Measurements from ENCODE around the gene IMPG2. TPM values are rescaled to one million over a fixed set of nuclear protein-coding genes. Genes with fewer than 3 reads are reported as not detected.

Gene IMPG2
- total RNA-seq, 1 experiment from 2014 or later = 0.13 TPM

DNA sequence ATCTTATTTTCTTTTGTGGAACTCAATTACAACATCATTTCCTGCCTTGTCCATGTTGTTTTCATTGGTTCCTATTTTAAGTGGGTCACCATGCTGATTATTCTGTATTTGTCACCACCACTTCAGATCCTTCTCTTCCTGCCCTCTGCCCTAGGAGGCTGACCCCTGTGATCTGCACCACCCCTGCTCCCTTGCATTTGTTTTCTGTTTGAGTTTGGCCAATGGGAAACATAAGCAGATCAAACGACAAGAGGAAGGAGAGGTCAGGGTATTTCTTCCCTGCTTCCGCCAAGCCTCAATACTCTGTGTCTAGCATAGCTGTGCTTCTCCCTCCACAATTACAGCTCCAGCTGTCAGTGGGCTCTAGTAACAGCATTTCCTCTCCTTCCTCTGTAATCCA lies 71.6 kb downstream of the IMPG2 start:
- H3K9me3 ChIP-seq (ENCODE audit: low read depth, low read length, poor library complexity, severe bottlenecking) = no peaks in the 10 kb centered on the region
- no peak overlapping the region for H3K27ac ChIP-seq (ENCODE audit: low read depth, low read length, poor library complexity, severe bottlenecking)
- H3K4me3 ChIP-seq (ENCODE audit: low read depth, low read length, poor library complexity, severe bottlenecking) = no peak overlapping the region
- H3K36me3 ChIP-seq (ENCODE audit: insufficient read depth, low read length, poor library complexity, severe bottlenecking) = no peaks in the 10 kb centered on the region
- ChIA-PET POLR2A (ENCODE audit: low non-redundant PET) (no interaction called here), CTCF (no interaction called here)
- intact Hi-C loops (cut with micrococcal nuclease; ENCODE audit: unreplicated experiment) = no loop called here
- H3K4me1 ChIP-seq (ENCODE audit: insufficient read depth, low read length, poor library complexity, severe bottlenecking) = no peaks in the 10 kb centered on the region
- TF ChIP-seq EZH2 (IDR thresholded peaks at IDR 0.05; ENCODE audit: borderline replicate concordance, low read depth, low read length, poor library complexity, severe bottlenecking) = no peak
- TF ChIP-seq, protein P1, sequence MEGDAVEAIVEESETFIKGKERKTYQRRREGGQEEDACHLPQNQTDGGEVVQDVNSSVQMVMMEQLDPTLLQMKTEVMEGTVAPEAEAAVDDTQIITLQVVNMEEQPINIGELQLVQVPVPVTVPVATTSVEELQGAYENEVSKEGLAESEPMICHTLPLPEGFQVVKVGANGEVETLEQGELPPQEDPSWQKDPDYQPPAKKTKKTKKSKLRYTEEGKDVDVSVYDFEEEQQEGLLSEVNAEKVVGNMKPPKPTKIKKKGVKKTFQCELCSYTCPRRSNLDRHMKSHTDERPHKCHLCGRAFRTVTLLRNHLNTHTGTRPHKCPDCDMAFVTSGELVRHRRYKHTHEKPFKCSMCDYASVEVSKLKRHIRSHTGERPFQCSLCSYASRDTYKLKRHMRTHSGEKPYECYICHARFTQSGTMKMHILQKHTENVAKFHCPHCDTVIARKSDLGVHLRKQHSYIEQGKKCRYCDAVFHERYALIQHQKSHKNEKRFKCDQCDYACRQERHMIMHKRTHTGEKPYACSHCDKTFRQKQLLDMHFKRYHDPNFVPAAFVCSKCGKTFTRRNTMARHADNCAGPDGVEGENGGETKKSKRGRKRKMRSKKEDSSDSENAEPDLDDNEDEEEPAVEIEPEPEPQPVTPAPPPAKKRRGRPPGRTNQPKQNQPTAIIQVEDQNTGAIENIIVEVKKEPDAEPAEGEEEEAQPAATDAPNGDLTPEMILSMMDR (conservative IDR thresholded peaks at IDR 0.05; ENCODE audit: low read depth, low read length) = no peak
- no peaks in the 10 kb centered on the region for H3K27me3 ChIP-seq (replicated peaks; ENCODE audit: insufficient read depth, low read depth, low read length, poor library complexity)
- no peak for DNase-seq (ENCODE audit: low spot score)
- BruUV-seq (replicated peaks) = no TSS peak

DNA sequence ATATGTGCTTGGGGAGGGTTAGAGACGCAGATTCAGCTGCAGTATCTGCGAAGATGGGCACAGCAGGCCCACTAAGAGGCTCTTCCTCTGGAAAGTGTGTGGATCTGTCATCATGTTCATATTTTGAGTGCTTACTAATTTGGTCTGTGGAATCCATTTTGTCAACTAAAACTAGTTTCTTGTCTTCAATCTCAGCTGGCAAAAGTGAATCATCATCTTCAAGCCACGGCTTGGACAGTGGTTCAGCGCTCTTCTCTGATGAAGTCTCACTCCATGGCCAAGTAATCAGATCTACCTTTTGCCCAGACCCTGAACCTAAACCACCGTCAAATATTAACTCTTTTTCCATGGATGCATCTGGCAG lies 76.2 kb downstream of the IMPG2 start:
- Histone ChIP-seq H3K4me1 (ENCODE audit: insufficient read depth, low read length, poor library complexity, severe bottlenecking) (no peaks in the 10 kb centered on the region), H3K9me3 (ENCODE audit: low read depth, low read length, poor library complexity, severe bottlenecking) (no peaks in the 10 kb centered on the region), H3K27ac (ENCODE audit: low read depth, low read length, poor library complexity, severe bottlenecking) (no peak overlapping the region), H3K4me3 (ENCODE audit: low read depth, low read length, poor library complexity, severe bottlenecking) (no peak overlapping the region), H3K27me3 (replicated peaks; ENCODE audit: insufficient read depth, low read depth, low read length, poor library complexity) (no peaks in the 10 kb centered on the region), H3K36me3 (ENCODE audit: insufficient read depth, low read length, poor library complexity, severe bottlenecking) (no peaks in the 10 kb centered on the region)
- CTCF ChIA-PET = no interaction called here
- TF ChIP-seq EZH2 (IDR thresholded peaks at IDR 0.05; ENCODE audit: borderline replicate concordance, low read depth, low read length, poor library complexity, severe bottlenecking) = no peak
- TF ChIP-seq, protein P1 (conservative IDR thresholded peaks at IDR 0.05; ENCODE audit: low read depth, low read length) = no peak
- BruUV-seq (replicated peaks) = no TSS peak
- POLR2A ChIA-PET (ENCODE audit: low non-redundant PET) = no interaction called here
- intact Hi-C loops (cut with micrococcal nuclease; ENCODE audit: unreplicated experiment) = no loop called here
- DNase-seq (ENCODE audit: low spot score) = no peak

DNA sequence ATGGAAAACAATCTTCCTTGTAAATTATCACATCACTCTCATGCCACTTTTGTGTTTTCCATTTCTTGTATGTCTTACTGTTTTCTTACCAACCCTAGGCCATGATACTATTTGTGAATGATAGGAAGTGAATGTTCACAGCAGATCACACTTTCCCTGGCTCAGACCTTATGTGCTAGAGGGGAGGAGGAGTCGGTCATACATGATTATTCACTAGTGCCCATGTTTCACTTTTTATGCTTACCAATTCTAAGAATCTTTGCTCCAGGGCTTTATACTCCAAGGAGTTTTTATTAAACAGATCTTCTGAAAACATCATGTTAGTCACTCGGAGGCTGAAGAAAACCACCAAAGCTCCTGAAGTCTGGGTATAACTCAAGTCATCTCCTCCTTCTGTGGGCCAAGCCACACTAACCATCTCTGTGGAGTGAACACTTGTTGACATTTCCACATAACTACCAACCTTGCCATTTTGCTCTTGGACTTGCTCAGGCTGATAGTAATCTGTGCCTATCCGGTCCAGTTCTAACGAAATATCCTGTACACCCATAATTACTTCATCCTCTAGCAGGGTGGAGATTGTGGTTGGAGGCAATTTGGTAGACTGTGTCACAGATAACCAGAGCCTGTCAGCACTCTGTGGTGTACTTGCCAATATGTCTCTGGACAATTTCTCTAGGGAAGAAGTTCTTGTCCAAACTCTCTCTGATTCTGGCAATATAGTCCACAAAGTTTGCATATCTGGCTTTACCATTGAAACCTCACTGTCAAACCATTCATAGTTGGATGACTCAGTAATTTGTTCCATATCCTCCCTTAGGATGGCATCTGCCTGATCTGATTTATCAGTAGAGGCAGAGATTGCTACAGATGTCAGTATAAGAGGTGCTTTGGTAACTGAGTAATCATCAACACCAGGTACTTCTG lies 76.8 kb downstream of the IMPG2 start:
- intact Hi-C loops (cut with micrococcal nuclease; ENCODE audit: unreplicated experiment) = no loop called here
- DNase-seq (ENCODE audit: low spot score) = no peak
- ChIA-PET POLR2A (ENCODE audit: low non-redundant PET) (no interaction called here), CTCF (no interaction called here)
- BruUV-seq (replicated peaks) = no TSS peak
- TF ChIP-seq, protein P1 (conservative IDR thresholded peaks at IDR 0.05; ENCODE audit: low read depth, low read length) = no peak
- TF ChIP-seq EZH2 (IDR thresholded peaks at IDR 0.05; ENCODE audit: borderline replicate concordance, low read depth, low read length, poor library complexity, severe bottlenecking) = no peak
- Histone ChIP-seq H3K27me3 (replicated peaks; ENCODE audit: insufficient read depth, low read depth, low read length, poor library complexity) (no peaks in the 10 kb centered on the region), H3K27ac (ENCODE audit: low read depth, low read length, poor library complexity, severe bottlenecking) (no peak overlapping the region), H3K36me3 (ENCODE audit: insufficient read depth, low read length, poor library complexity, severe bottlenecking) (no peaks in the 10 kb centered on the region), H3K4me1 (ENCODE audit: insufficient read depth, low read length, poor library complexity, severe bottlenecking) (no peaks in the 10 kb centered on the region), H3K9me3 (ENCODE audit: low read depth, low read length, poor library complexity, severe bottlenecking) (no peaks in the 10 kb centered on the region), H3K4me3 (ENCODE audit: low read depth, low read length, poor library complexity, severe bottlenecking) (no peak overlapping the region)

Data from A673 (cell line).